K562 (cell line): ENCODE data around the gene TXNIP. TPM values are rescaled to one million over a fixed set of nuclear protein-coding genes. Genes with fewer than 3 reads are reported as not detected.

Experiments used
- FOSL1 ChIP-seq: fragments of 200-800 bp; sonication (Bioruptor generic); conservative IDR thresholded peaks from 2 replicates; pipeline ENCODE4 v1.6.1; 2016; ENCODE audit warnings: missing genetic modification characterization, missing compliant biosample characterization
- MGA ChIP-seq: fragments of 450-650 bp; IDR thresholded peaks from 2 replicates; pipeline ENCODE4 v1.6.1; 2016; ENCODE audit warnings: mild to moderate bottlenecking, moderate library complexity
- NR0B1 ChIP-seq: fragments of 450-650 bp; IDR thresholded peaks from one replicate; pipeline ENCODE4 v1.6.1; 2018; ENCODE audit warnings: mild to moderate bottlenecking, moderate library complexity; ENCODE audit not compliant: partially characterized antibody
- NR2C1 ChIP-seq, 2 experiments: fragments of 450-650 bp; IDR thresholded peaks; 2 replicates each; pipeline ENCODE4 v1.6.1; 2017; ENCODE audit warnings: mild to moderate bottlenecking in 2 of 2, antibody characterized with exemption in 1 of 2, inconsistent platforms in 1 of 2, missing compliant biosample characterization in 1 of 2, missing genetic modification characterization in 1 of 2
- PHB ChIP-seq: fragments of 250-450 bp; sonication (Bioruptor Pico); IDR thresholded peaks from 2 replicates; pipeline ENCODE4 v1.5.0; 2021
- PTRF ChIP-seq: fragments of 450-650 bp; IDR thresholded peaks from 2 replicates; pipeline ENCODE4 v1.6.1; 2016; ENCODE audit warnings: mild to moderate bottlenecking, missing genetic modification characterization, missing compliant biosample characterization
- SNRNP70 ChIP-seq: fragments of 200-400 bp; formaldehyde crosslinking; optimal IDR thresholded peaks from 2 replicates; pipeline ENCODE3; 2017; ENCODE audit warnings: low read depth, low read length
- TCF3 ChIP-seq: sonication (generic); formaldehyde crosslinking; IDR thresholded peaks from 2 replicates; pipeline ENCODE4 v1.4.0; 2020; ENCODE audit warnings: mild to moderate bottlenecking, missing genetic modification reagents
- ZFP36 ChIP-seq: fragments of 150-350 bp; IDR thresholded peaks from 2 replicates; pipeline ENCODE4 v1.6.1; 2018; ENCODE audit warnings: low read length, low read depth; ENCODE audit not compliant: partially characterized antibody
- ZNF3 ChIP-seq: fragments of 250-450 bp; sonication (Bioruptor Pico); IDR thresholded peaks from 2 replicates; pipeline ENCODE4 v1.5.0; 2021; ENCODE audit warnings: mild to moderate bottlenecking, moderate library complexity
- ZNF780A ChIP-seq: fragments of 250-450 bp; sonication (Bioruptor Pico); IDR thresholded peaks from 2 replicates; pipeline ENCODE4 v1.5.0; 2021; ENCODE audit warnings: mild to moderate bottlenecking
- polyA plus RNA-seq, 8 experiments: library from polyadenylated mRNA; depleted of rRNA in 4 of 8; stranded (reverse) in 5 of 8; unstranded in 3 of 8; fragments of >200 nt; fragmentation: Nextera tagmentation in 2 of 8; fragmentation: Illumina TruSeq in 1 of 8; extraction: Ambion mirVana in 2 of 8; extraction: Trizol in 1 of 8; gene quantifications; 2 replicates each; pipeline versions ENCODE4 v1.2.1 to v1.2.3, GENCODE V29; 2011 to 2014; ENCODE audit warnings: inconsistent platforms in 1 of 8, missing spikeins in 1 of 8
- total RNA-seq, 7 experiments: library from RNA; depleted of rRNA in 6 of 7; stranded (reverse); fragments of >200 nt in 6 of 7; fragmentation: Illumina TruSeq in 2 of 7; extraction: Trizol in 2 of 7; gene quantifications; 2 replicates each; pipeline versions ENCODE4 v1.2.1 to v1.2.3, GENCODE V29; 2011 to 2021; ENCODE audit warnings: low replicate concordance in 1 of 7

The TXNIP gene
- total and polyA plus RNA-seq, 9 of the 15 experiments (the other 6 are each of a cell fraction or from before 2014, with no cell fraction given), result 120 to 499 (median 257) TPM

- no peak for TF ChIP-seq NR0B1
- TF ChIP-seq ZNF780A (CRISPR knock-in tag), result no peak
- no peak for TF ChIP-seq ZNF3 (CRISPR knock-in tag)
- TF ChIP-seq SNRNP70, result no peak
- TF ChIP-seq TCF3, result no peak; the same call in none of the 2 replicates
- TF ChIP-seq NR2C1 (IDR thresholded peaks at IDR 0.05), result no peak
- TF ChIP-seq NR2C1 (tag; IDR thresholded peaks at IDR 0.05), result no peak
- TF ChIP-seq PTRF, result no peak
- TF ChIP-seq FOSL1 (tag), result no peak; the same call in 1 of the 2 replicates
- TF ChIP-seq PHB (CRISPR knock-in tag), result no peak
- TF ChIP-seq MGA, result no peak; the same call in 1 of the 2 replicates
- TF ChIP-seq ZFP36, result peak; percentile 37
These were observed at the start of gene TXNIP (continued) for GRCh38 chr1:145996433-145997015.
